OCI-LY3 (cell line): Measurements from ENCODE around the gene SAP130.

Experiments
- H2AFZ ChIP-seq: fragments of 200-600, 300-600 bp; shearing (Covaris generic); 2 replicates; pipeline ENCODE4 v1.6.0; 2014; ENCODE audit warnings: antibody characterized with exemption, low read depth, low read length
- H3K27ac ChIP-seq: fragments of 200-600, 300-600 bp; sonication (generic); 2 replicates; pipeline ENCODE4 v1.5.1; 2014; ENCODE audit warnings: mild to moderate bottlenecking, low read length, moderate library complexity, mixed read lengths
- H3K27me3 ChIP-seq: fragments of 200-600, 300-600 bp; sonication (generic); 2 replicates; pipeline ENCODE4 v1.6.1; 2014; ENCODE audit warnings: low read depth, low read length, mixed read lengths
- H3K36me3 ChIP-seq: fragments of 200-600, 300-600 bp; sonication (generic); replicated peaks from 2 replicates; pipeline ENCODE3; 2014; ENCODE audit warnings: low read depth, low read length, mixed read lengths
- H3K4me1 ChIP-seq: fragments of 300-600, 200-600 bp; sonication (generic); 2 replicates; pipeline ENCODE4 v1.6.1; 2014; ENCODE audit warnings: low read length, mixed read lengths
- H3K4me2 ChIP-seq: fragments of 200-600, 300-600 bp; sonication (generic); 2 replicates; pipeline ENCODE4 v1.6.1; 2014; ENCODE audit warnings: low read length, mixed read lengths
- H3K4me3 ChIP-seq: fragments of 300-600, 200-600 bp; sonication (generic); 2 replicates; pipeline ENCODE4 v1.5.1; 2014; ENCODE audit warnings: antibody characterized with exemption, mild to moderate bottlenecking, low read length, moderate library complexity
- H3K79me2 ChIP-seq: fragments of 300-600, 200-600 bp; shearing (Covaris generic); 2 replicates; pipeline ENCODE4 v1.6.1; 2014; ENCODE audit warnings: mild to moderate bottlenecking, low read length, mixed read lengths
- H3K9ac ChIP-seq: fragments of 300-600, 200-600 bp; shearing (Covaris generic); 2 replicates; pipeline ENCODE4 v1.6.0; 2014; ENCODE audit warnings: mild to moderate bottlenecking, low read length, moderate library complexity
- H3K9me3 ChIP-seq: fragments of 200-600, 300-600 bp; shearing (Covaris generic); 2 replicates; pipeline ENCODE4 v1.6.1; 2014; ENCODE audit warnings: low read length, mixed read lengths; ENCODE audit not compliant: insufficient read depth
- H4K20me1 ChIP-seq: fragments of 200-600, 300-600 bp; sonication (generic); 2 replicates; pipeline ENCODE4 v1.6.1; 2016; ENCODE audit warnings: low read length, mixed read lengths; ENCODE audit not compliant: insufficient read depth
- CTCF ChIP-seq: fragments of 200-600, 300-600 bp; sonication (generic); IDR thresholded peaks from 2 replicates; pipeline ENCODE4 v1.5.1; 2014; ENCODE audit warnings: antibody characterized with exemption, low read length, low read depth
- EZH2phosphoT487 ChIP-seq: fragments of 200-600 bp; shearing (Covaris generic); IDR thresholded peaks from 2 replicates; pipeline ENCODE4 v1.6.1; 2018; ENCODE audit warnings: antibody characterized with exemption, mixed run types, low read depth

The SAP130 gene

GRCh38 chr2:128012698-128013097 is 15.2 kb downstream of the SAP130 start:
- H3K9ac ChIP-seq = no peak overlapping the region
- no peaks in the 10 kb centered on the region for H3K4me1 ChIP-seq
- H3K9me3 ChIP-seq = no peaks in the 10 kb centered on the region
- no peaks in the 10 kb centered on the region for H4K20me1 ChIP-seq
- H3K4me3 ChIP-seq = no peak overlapping the region
- no peak overlapping the region for H2AFZ ChIP-seq
- H3K27me3 ChIP-seq = no peaks in the 10 kb centered on the region
- H3K36me3 ChIP-seq = peaks cover 54% of the 10 kb centered on the region
- no peaks in the 10 kb centered on the region for H3K79me2 ChIP-seq
- TF ChIP-seq CTCF (no peak), EZH2phosphoT487 (no peak)
- H3K27ac ChIP-seq = no peak overlapping the region
- no peak overlapping the region for H3K4me2 ChIP-seq

- no peaks in the 10 kb centered on the region for H3K4me1 ChIP-seq
- H3K27me3 ChIP-seq = no peaks in the 10 kb centered on the region
- no peak overlapping the region for H3K4me2 ChIP-seq
- H3K79me2 ChIP-seq = no peaks in the 10 kb centered on the region
- no peaks in the 10 kb centered on the region for H3K9me3 ChIP-seq
- H3K27ac ChIP-seq = no peak overlapping the region
- H3K9ac ChIP-seq = no peak overlapping the region
- H3K4me3 ChIP-seq = no peak overlapping the region
- TF ChIP-seq EZH2phosphoT487 (no peak), CTCF (no peak)
- H4K20me1 ChIP-seq = no peaks in the 10 kb centered on the region
- peaks cover 36% of the 10 kb centered on the region for H3K36me3 ChIP-seq
- no peak overlapping the region for H2AFZ ChIP-seq
These were observed 19.7 kb downstream of the SAP130 start for GRCh38 chr2:128008074-128008672.

- no peak overlapping the region for H3K27ac ChIP-seq
- H3K9ac ChIP-seq = no peak overlapping the region
- H3K4me2 ChIP-seq = no peak overlapping the region
- no peaks in the 10 kb centered on the region for H3K4me1 ChIP-seq
- no peak overlapping the region for H3K4me3 ChIP-seq
- H2AFZ ChIP-seq = no peak overlapping the region
- H3K9me3 ChIP-seq = no peaks in the 10 kb centered on the region
- H3K79me2 ChIP-seq = no peaks in the 10 kb centered on the region
- H3K36me3 ChIP-seq = peaks cover 19% of the 10 kb centered on the region
- no peak for TF ChIP-seq CTCF
- TF ChIP-seq EZH2phosphoT487 = no peak
- no peaks in the 10 kb centered on the region for H3K27me3 ChIP-seq
- no peaks in the 10 kb centered on the region for H4K20me1 ChIP-seq
These were observed 23.4 kb downstream of the SAP130 start for GRCh38 chr2:128004509-128004908.

- no peak overlapping the region for H3K9ac ChIP-seq
- H3K27me3 ChIP-seq = no peaks in the 10 kb centered on the region
- H3K4me2 ChIP-seq = no peak overlapping the region
- peaks cover 24% of the 10 kb centered on the region for H3K36me3 ChIP-seq
- H3K79me2 ChIP-seq = no peaks in the 10 kb centered on the region
- TF ChIP-seq CTCF (no peak), EZH2phosphoT487 (no peak)
- H3K4me3 ChIP-seq = no peak overlapping the region
- H2AFZ ChIP-seq = no peak overlapping the region
- H4K20me1 ChIP-seq = no peaks in the 10 kb centered on the region
- H3K4me1 ChIP-seq = no peaks in the 10 kb centered on the region
- no peaks in the 10 kb centered on the region for H3K9me3 ChIP-seq
- no peak overlapping the region for H3K27ac ChIP-seq
These were observed 24.4 kb downstream of the SAP130 start for GRCh38 chr2:128003463-128003862.
